Purkinje cell (primary cell): ENCODE data around the gene SPACDR. TPM values are rescaled to one million over a fixed set of nuclear protein-coding genes. Genes with fewer than 3 reads are reported as not detected.

ENCODE experiments used
- polyA plus RNA-seq: library from polyadenylated mRNA; unstranded; fragments of >200 nt; fragmentation: Nextera tagmentation; gene quantifications from 2 replicates; pipeline ENCODE4 v1.2.1, GENCODE V29; 2014

SPACDR gene
- 0.66 and 1.3 TPM in 2 replicates for polyA plus RNA-seq

GRCh38 chr7:100464210-100464660 lies at the start of gene SPACDR:
TSS of gene SPACDR (minus strand) at chr7:100464260. CDS start at chr7:100464025, 235 bp downstream.

GRCh38 chr7:100483722-100484672 lies 19.9 kb upstream of the SPACDR start, which contains the start of gene NYAP1:
TSS of gene NYAP1 (plus strand) at chr7:100483927. CDS start at chr7:100485312, 1,385 bp downstream.

GRCh38 chr7:100478958-100479660 lies 15.0 kb upstream of the SPACDR start, which contains the start of gene TSC22D4:
TSS of gene TSC22D4 (minus strand) at chr7:100479214. CDS start at chr7:100478038, 1,176 bp downstream.

GRCh38 chr7:100429637-100430492 lies 34.2 kb downstream of the SPACDR start, which contains the start of gene MEPCE:
TSS of gene MEPCE (plus strand) at chr7:100429831. CDS start at chr7:100430019, 188 bp downstream.

GRCh38 chr7:100428199-100428966 lies 35.7 kb downstream of the SPACDR start, which contains the start of gene ZCWPW1:
TSS of gene ZCWPW1 (minus strand) at chr7:100428703. CDS start at chr7:100420649, 8,054 bp downstream.

Other genes starting within 250 kb of the SPACDR start
- gene PVRIG, start 244.3 kb downstream of the SPACDR start, polyA plus RNA-seq, result not detected in 2 replicates
- 1.0 and 2.3 TPM in 2 replicates for gene SPDYE3, start 156.6 kb downstream of the SPACDR start, polyA plus RNA-seq
- gene PILRB, start 106.1 kb downstream of the SPACDR start, polyA plus RNA-seq, result 1.9 and 9.4 TPM in 2 replicates
- 5.6 and 8.2 TPM in 2 replicates for gene PILRA, start 90.8 kb downstream of the SPACDR start, polyA plus RNA-seq
- 8.7 and 9.3 TPM in 2 replicates for gene ZCWPW1, start 35.6 kb downstream of the SPACDR start, polyA plus RNA-seq
- gene MEPCE, start 34.4 kb downstream of the SPACDR start, polyA plus RNA-seq, result 7.8 and 8.8 TPM in 2 replicates
- gene PPP1R35, start 27.8 kb downstream of the SPACDR start, polyA plus RNA-seq, result 6.0 and 6.2 TPM in 2 replicates
- gene TSC22D4, start 15.0 kb upstream of the SPACDR start, polyA plus RNA-seq, result 2.3 and 2.4 TPM in 2 replicates
- not detected in 2 replicates for gene NYAP1, start 19.7 kb upstream of the SPACDR start, polyA plus RNA-seq
- 12.1 and 14.5 TPM in 2 replicates for gene AGFG2, start 74.9 kb upstream of the SPACDR start, polyA plus RNA-seq
- not detected in 2 replicates for gene SAP25, start 109.6 kb upstream of the SPACDR start, polyA plus RNA-seq
- 0.34 TPM in 1 of 2 replicates, not detected in the other for gene LRCH4, start 121.9 kb upstream of the SPACDR start, polyA plus RNA-seq
- gene FBXO24, start 122.1 kb upstream of the SPACDR start, polyA plus RNA-seq, result not detected in 2 replicates
- 0.43 TPM in 1 of 2 replicates, not detected in the other for gene PCOLCE, start 138.1 kb upstream of the SPACDR start, polyA plus RNA-seq
- 0.34 and 2.2 TPM in 2 replicates for gene MOSPD3, start 148.3 kb upstream of the SPACDR start, polyA plus RNA-seq
- 0.17 and 0.55 TPM in 2 replicates for gene TFR2, start 177.3 kb upstream of the SPACDR start, polyA plus RNA-seq
- 15.7 and 21.5 TPM in 2 replicates for gene ACTL6B, start 192.2 kb upstream of the SPACDR start, polyA plus RNA-seq
- gene GNB2, start 209.5 kb upstream of the SPACDR start, polyA plus RNA-seq, result 3.3 and 3.8 TPM in 2 replicates
- gene GIGYF1, start 230.0 kb upstream of the SPACDR start, polyA plus RNA-seq, result 1.1 and 1.4 TPM in 2 replicates
- gene POP7, start 241.9 kb upstream of the SPACDR start, polyA plus RNA-seq, result 21.3 and 34.3 TPM in 2 replicates